HepG2 (cell line): Measurements from ENCODE around the gene DPH6. TPM values are rescaled to one million over a fixed set of nuclear protein-coding genes. Genes with fewer than 3 reads are reported as not detected.

Experiments used
- ATAC-seq: fragments of 200-7000 bp; cut with Tn5 transposase; 3 replicates; pipeline ENCODE4 v1.9.1; 2020; ENCODE audit warnings: mild to moderate bottlenecking, moderate library complexity
- BruUV-seq: library from RNA; stranded (reverse); fragments of 400-500 nt; replicated peaks from 2 replicates; lab custom pipeline; 2021; lab: Mats Ljungman, UMichigan
- CTCF ChIA-PET: fragments of 300-600 bp; formaldehyde crosslinking; extraction: SDS; loops from one replicate; lab custom pipeline; 2021; ENCODE audit warnings: low total read pairs, inconsistent platforms, low intra/inter-chr PET ratio; lab: Yijun Ruan, JAX
- POLR2A ChIA-PET: fragments of 350-600 bp; sonication (Branson Sonifier 250); formaldehyde crosslinking; loops from one replicate; lab custom pipeline; 2020; ENCODE audit warnings: antibody characterized with exemption, inconsistent platforms; lab: Yijun Ruan, JAX
- DNase-seq: peaks from one replicate; pipeline ENCODE4 v3.0.0-alpha.2; 2015; ENCODE audit warnings: low spot score
- FAIRE-seq: peaks from 3 replicates; lab custom pipeline; 2011; peaks lifted over from hg19 to GRCh38; lab: Jason Lieb, UNC
- H2AFZ ChIP-seq: one replicate; pipeline ENCODE4 v1.6.1; 2011; ENCODE audit warnings: low read length, inconsistent platforms
- H3K27ac ChIP-seq: fragments of 300-600 bp; 3 replicates; pipeline ENCODE4 v1.8.0; 2011; ENCODE audit warnings: mixed run types, mild to moderate bottlenecking, mixed read lengths, low read length, inconsistent platforms; ENCODE audit not compliant: insufficient read depth; ENCODE audit errors: extremely low read length
- H3K27me3 ChIP-seq, 2 experiments: fragments of 200-600 bp in 1 of 2; 2 replicates in 1 of 2; 3 replicates in 1 of 2; pipeline versions ENCODE4 v1.6.0 to v1.8.0; 2011; ENCODE audit warnings: low read length in 2 of 2, mild to moderate bottlenecking in 2 of 2, moderate library complexity in 2 of 2, inconsistent platforms in 1 of 2; ENCODE audit not compliant: insufficient read depth in 2 of 2, control insufficient read depth in 1 of 2
- H3K36me3 ChIP-seq, 2 experiments: fragments of 200-600 bp in 1 of 2; replicated peaks in 1 of 2; 2 replicates in 1 of 2; 3 replicates in 1 of 2; pipeline versions ENCODE4 v1.5.1 to v1.8.0; 2011; ENCODE audit warnings: low read length in 2 of 2, inconsistent platforms in 1 of 2; ENCODE audit not compliant: insufficient read depth in 2 of 2, control insufficient read depth in 1 of 2
- H3K4me1 ChIP-seq: 2 replicates; pipeline ENCODE4 v1.5.1; 2012; ENCODE audit warnings: low read length, inconsistent platforms; ENCODE audit not compliant: insufficient read depth
- H3K4me2 ChIP-seq: 2 replicates; pipeline ENCODE4 v1.6.0; 2011; ENCODE audit warnings: low read depth, low read length, inconsistent platforms
- H3K4me3 ChIP-seq, 3 experiments: fragments of 200-600 bp in 1 of 3; sonication (generic), shearing (Covaris generic) in 1 of 3; replicated peaks in 1 of 3; 2 replicates each; pipeline ENCODE4 v1.5.1; 2011 to 2016; ENCODE audit warnings: low read length in 3 of 3, inconsistent platforms in 2 of 3, low read depth in 2 of 3, mild to moderate bottlenecking in 2 of 3, control low read depth in 1 of 3, mixed read lengths in 1 of 3; ENCODE audit not compliant: insufficient read depth in 1 of 3
- H3K79me2 ChIP-seq: one replicate; pipeline ENCODE4 v1.6.1; 2011; ENCODE audit warnings: low read length, inconsistent platforms; ENCODE audit not compliant: insufficient read depth
- H3K9ac ChIP-seq: 2 replicates; pipeline ENCODE4 v1.6.0; 2011; ENCODE audit warnings: mild to moderate bottlenecking, low read depth, low read length, inconsistent platforms; ENCODE audit not compliant: insufficient read depth
- H3K9me3 ChIP-seq: 2 replicates; pipeline ENCODE4 v1.5.1; 2012; ENCODE audit warnings: mild to moderate bottlenecking, low read length
- H4K20me1 ChIP-seq: 2 replicates; pipeline ENCODE4 v1.6.0; 2011; ENCODE audit warnings: inconsistent platforms, mild to moderate bottlenecking, low read length, moderate library complexity; ENCODE audit not compliant: insufficient read depth
- ATF7 ChIP-seq, 2 experiments: fragments of 450-650 bp in 1 of 2; sonication (generic) in 1 of 2; formaldehyde crosslinking in 1 of 2; IDR thresholded peaks; 2 replicates each; pipeline versions ENCODE4 v1.4.0 to v1.6.1; 2016 to 2020; ENCODE audit warnings: antibody characterized with exemption in 1 of 2, mild to moderate bottlenecking in 1 of 2, missing genetic modification reagents in 1 of 2
- PCBP1 ChIP-seq: fragments of 200-400 bp; formaldehyde crosslinking; IDR thresholded peaks from 2 replicates; pipeline ENCODE4 v1.6.1; 2017; ENCODE audit warnings: mild to moderate bottlenecking, low read depth, low read length, borderline replicate concordance
- POLR2G ChIP-seq: fragments of 200-400 bp; formaldehyde crosslinking; IDR thresholded peaks from 2 replicates; pipeline ENCODE4 v1.6.1; 2018; ENCODE audit warnings: mild to moderate bottlenecking, low read depth, low read length, moderate library complexity
- RCOR2 ChIP-seq: IDR thresholded peaks from 2 replicates; pipeline ENCODE4 v1.6.1; 2016; ENCODE audit warnings: missing biosample characterization, missing genetic modification reagents
- SIX1 ChIP-seq: sonication (generic); formaldehyde crosslinking; IDR thresholded peaks from 2 replicates; pipeline ENCODE4 v1.4.0; 2020; ENCODE audit warnings: missing genetic modification reagents, borderline replicate concordance
- SMARCC2 ChIP-seq: fragments of 450-650 bp; IDR thresholded peaks from 2 replicates; pipeline ENCODE4 v1.6.1; 2017; ENCODE audit warnings: antibody characterized with exemption, mild to moderate bottlenecking
- SNAPC5 ChIP-seq: sonication (generic); formaldehyde crosslinking; IDR thresholded peaks from 2 replicates; pipeline ENCODE4 v1.8.1; 2023; ENCODE audit warnings: mild to moderate bottlenecking, missing genetic modification reagents, borderline replicate concordance
- TEAD2 ChIP-seq: sonication (generic); formaldehyde crosslinking; IDR thresholded peaks from 2 replicates; pipeline ENCODE4 v1.9.0; 2021; ENCODE audit warnings: missing genetic modification reagents
- TGIF2 ChIP-seq: IDR thresholded peaks from 2 replicates; pipeline ENCODE4 v1.6.1; 2016; ENCODE audit warnings: control low read depth, missing compliant biosample characterization
- ZNF12 ChIP-seq: sonication (generic); formaldehyde crosslinking; IDR thresholded peaks from 2 replicates; pipeline ENCODE4 v1.5.0; 2020; ENCODE audit warnings: missing genetic modification reagents
- ZNF503 ChIP-seq: sonication (generic); formaldehyde crosslinking; IDR thresholded peaks from 2 replicates; pipeline ENCODE4 v1.4.0; 2020; ENCODE audit warnings: missing genetic modification reagents
- ZNF629 ChIP-seq: sonication (generic); formaldehyde crosslinking; conservative IDR thresholded peaks from 2 replicates; pipeline ENCODE4 v1.5.0; 2020; ENCODE audit warnings: missing genetic modification reagents
- WGBS: methylation state at CpG from one replicate; pipeline ENCODE4 v1.1.6; 2017; ENCODE audit warnings: low lambda C conversion rate; 5-methylcytosine and 5-hydroxymethylcytosine counted together
- in situ Hi-C: cut with HindIII; loops from 2 replicates; pipeline ENCODE4 v1.10.0; 2017; ENCODE audit warnings: low pct_unique_long_range_greater_than_20kb; ENCODE audit not compliant: extremely low pct_ligation_motif_present
- intact Hi-C: fragments of 100-400 bp; cut with micrococcal nuclease; formaldehyde crosslinking; loops from one replicate; pipeline ENCODE4 v1.10.0; 2022; ENCODE audit not compliant: unreplicated experiment
- polyA plus RNA-seq, 8 experiments: library from polyadenylated mRNA; depleted of rRNA in 3 of 8; stranded (reverse) in 7 of 8; unstranded in 1 of 8; fragments of >200 nt; fragmentation: Illumina TruSeq in 4 of 8; extraction: Trizol in 4 of 8; gene quantifications; 2 replicates each; pipeline versions ENCODE4 v1.2.1 to v1.2.3, GENCODE V29; 2011 to 2016; ENCODE audit warnings: low read depth in 4 of 8, missing spikeins in 1 of 8, mixed read lengths in 1 of 8; ENCODE audit not compliant: insufficient read depth in 1 of 8
- total RNA-seq, 5 experiments: library from RNA; depleted of rRNA; stranded (reverse); fragments of >200 nt; fragmentation: Illumina TruSeq; extraction: Trizol; gene quantifications; 2 replicates each; pipeline ENCODE4 v1.2.3, GENCODE V29; 2016; ENCODE audit warnings: low read depth in 1 of 5

Gene DPH6
- total and polyA plus RNA-seq, 2 of the 13 experiments (the other 11 are each of a cell fraction or from before 2014, with no cell fraction given), result 10.2 to 25.8 TPM

DNA sequence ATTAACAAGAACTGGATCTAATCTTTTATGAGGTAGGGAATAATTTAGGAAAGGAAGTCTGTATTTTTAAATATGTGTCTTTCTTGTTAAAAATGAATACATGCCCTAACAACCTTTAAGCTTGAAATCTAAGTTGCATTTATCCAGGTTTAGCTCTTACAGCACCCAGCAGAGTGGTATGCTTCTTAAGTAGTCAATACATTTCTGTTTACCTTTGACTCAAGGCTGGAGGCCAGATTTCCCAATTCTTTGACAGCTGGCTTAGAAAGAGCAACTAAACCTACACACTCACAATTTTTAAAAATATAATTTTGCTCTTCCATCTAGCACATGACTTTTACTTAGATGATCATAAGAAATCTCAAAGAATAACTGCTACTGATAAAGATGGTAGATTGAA, 148.9 kb downstream of the DPH6 start:
- CTCF ChIA-PET, result no interaction called here
- no TSS peak for BruUV-seq
- FAIRE-seq, result no peak

GRCh38 chr15:35394416-35394815, 151.5 kb downstream of the DPH6 start:
- in situ Hi-C loops, result no loop called here
- Histone ChIP-seq H3K4me3 (no peak overlapping the region), H4K20me1 (no peaks in the 10 kb centered on the region), H3K4me1 (peaks cover 6% of the 10 kb centered on the region; the same call in 1 of the 2 replicates), H3K36me3 (no peaks in the 10 kb centered on the region), H3K9ac (no peak overlapping the region), H3K9me3 (no peaks in the 10 kb centered on the region), H3K79me2 (no peaks in the 10 kb centered on the region), H3K27me3 (no peaks in the 10 kb centered on the region), H3K27ac (no peak overlapping the region), H2AFZ (no peak overlapping the region), H3K4me2 (no peak overlapping the region)
- ChIA-PET POLR2A (no interaction called here), CTCF (no interaction called here)
- FAIRE-seq, result no peak
- no TSS peak for BruUV-seq
- WGBS, result 97% methylated on average over 2 of the region's 2 CpGs
- ATAC-seq, result no peak
- intact Hi-C loops, result no loop called here
- DNase-seq, result no peak
- TF ChIP-seq ZNF629 (CRISPR knock-in tag) (peak; percentile 34; the same call in 1 of the 2 replicates), TEAD2 (CRISPR knock-in tag) (no peak), POLR2G (no peak), RCOR2 (no peak), ZNF503 (no peak), PCBP1 (no peak), SMARCC2 (no peak), TGIF2 (CRISPR knock-in tag) (no peak), ATF7 (IDR thresholded peaks at IDR 0.05) (peak; percentile 33; the same call in 1 of the 2 replicates), ATF7 (CRISPR knock-in tag; IDR thresholded peaks at IDR 0.05) (no peak)

More for the DNA sequence above, 148.9 kb downstream of the DPH6 start:
- H3K79me2 ChIP-seq, result no peaks in the 10 kb centered on the region
- H3K27me3 ChIP-seq, result no peaks in the 10 kb centered on the region
- DNase-seq (no peak), ATAC-seq (no peak; the same call in 2 of the 3 replicates)
- H3K9me3 ChIP-seq, result no peaks in the 10 kb centered on the region
- TF ChIP-seq SNAPC5 (CRISPR knock-in tag) (no peak), SIX1 (CRISPR knock-in tag) (no peak), ZNF12 (CRISPR knock-in tag) (peak; percentile 98)
- intact Hi-C loops (no loop called here), in situ Hi-C loops (no loop called here)
- peaks cover 6% of the 10 kb centered on the region; the same call in 1 of the 2 replicates for H3K4me1 ChIP-seq
- no peaks in the 10 kb centered on the region for H4K20me1 ChIP-seq
- H3K36me3 ChIP-seq, result no peaks in the 10 kb centered on the region
- no peak overlapping the region for H2AFZ ChIP-seq
- H3K9ac ChIP-seq, result no peak overlapping the region
- H3K4me3 ChIP-seq, result no peak overlapping the region
- POLR2A ChIA-PET, result no interaction called here
- no peak overlapping the region for H3K27ac ChIP-seq
- H3K4me2 ChIP-seq, result no peak overlapping the region
